A673 (cell line): ENCODE data around the gene ARHGEF33.

Experiments used
- EZH2 ChIP-seq: fragments of 200-600 bp; sonication (generic); IDR thresholded peaks from 2 replicates; pipeline ENCODE4 v1.6.1; 2017; ENCODE audit warnings: borderline replicate concordance, low read depth, mild to moderate bottlenecking, mixed read lengths, antibody characterized with exemption, low read length; ENCODE audit not compliant: poor library complexity, severe bottlenecking
- TF ChIP-seq, protein P1 (sequence below): fragments of 300-800, 200-600 bp; sonication (generic); conservative IDR thresholded peaks from 2 replicates; pipeline ENCODE4 v1.5.1; 2017; ENCODE audit warnings: low read depth, mild to moderate bottlenecking, antibody characterized with exemption, low read length, moderate library complexity, mixed read lengths

- TF ChIP-seq, protein P1, sequence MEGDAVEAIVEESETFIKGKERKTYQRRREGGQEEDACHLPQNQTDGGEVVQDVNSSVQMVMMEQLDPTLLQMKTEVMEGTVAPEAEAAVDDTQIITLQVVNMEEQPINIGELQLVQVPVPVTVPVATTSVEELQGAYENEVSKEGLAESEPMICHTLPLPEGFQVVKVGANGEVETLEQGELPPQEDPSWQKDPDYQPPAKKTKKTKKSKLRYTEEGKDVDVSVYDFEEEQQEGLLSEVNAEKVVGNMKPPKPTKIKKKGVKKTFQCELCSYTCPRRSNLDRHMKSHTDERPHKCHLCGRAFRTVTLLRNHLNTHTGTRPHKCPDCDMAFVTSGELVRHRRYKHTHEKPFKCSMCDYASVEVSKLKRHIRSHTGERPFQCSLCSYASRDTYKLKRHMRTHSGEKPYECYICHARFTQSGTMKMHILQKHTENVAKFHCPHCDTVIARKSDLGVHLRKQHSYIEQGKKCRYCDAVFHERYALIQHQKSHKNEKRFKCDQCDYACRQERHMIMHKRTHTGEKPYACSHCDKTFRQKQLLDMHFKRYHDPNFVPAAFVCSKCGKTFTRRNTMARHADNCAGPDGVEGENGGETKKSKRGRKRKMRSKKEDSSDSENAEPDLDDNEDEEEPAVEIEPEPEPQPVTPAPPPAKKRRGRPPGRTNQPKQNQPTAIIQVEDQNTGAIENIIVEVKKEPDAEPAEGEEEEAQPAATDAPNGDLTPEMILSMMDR: no peak
- no peak for TF ChIP-seq EZH2
These were observed 89.2 kb downstream of the ARHGEF33 start for GRCh38 chr2:38978908-38979307.
